Activated naive CD8-positive, alpha-beta T cell (primary cell): ENCODE results near the gene ZEB2.
A peak's percentile ranks its signal among the peaks of the same experiment; 100 is the strongest.

Experiments used
- H3K27ac Mint-ChIP-seq: one replicate; pipeline ENCODE4 v1.8.0; 2021; ENCODE audit warnings: mixed read lengths
- H3K27me3 Mint-ChIP-seq: one replicate; pipeline ENCODE4 v1.8.0; 2021; ENCODE audit warnings: mixed read lengths
- H3K36me3 Mint-ChIP-seq: one replicate; pipeline ENCODE4 v1.8.0; 2021; ENCODE audit warnings: mixed read lengths
- H3K4me1 Mint-ChIP-seq: one replicate; pipeline ENCODE4 v1.8.0; 2021; ENCODE audit warnings: low read depth, mixed read lengths
- H3K4me3 Mint-ChIP-seq: one replicate; pipeline ENCODE4 v1.8.0; 2021; ENCODE audit warnings: mild to moderate bottlenecking, mixed read lengths
- H3K9me3 Mint-ChIP-seq: one replicate; pipeline ENCODE4 v1.8.0; 2021; ENCODE audit warnings: low read depth, mixed read lengths

The ZEB2 gene

GRCh38 chr2:144545787-144546186, 25.9 kb upstream of the ZEB2 start:
- no peak overlapping the region for H3K4me3 Mint-ChIP-seq
- peaks cover 3% of the 10 kb centered on the region for H3K27me3 Mint-ChIP-seq
- H3K36me3 Mint-ChIP-seq: no peaks in the 10 kb centered on the region
- H3K27ac Mint-ChIP-seq: no peak overlapping the region
- H3K9me3 Mint-ChIP-seq: no peaks in the 10 kb centered on the region
- peaks cover 6% of the 10 kb centered on the region for H3K4me1 Mint-ChIP-seq

GRCh38 chr2:144544053-144544452, 24.1 kb upstream of the ZEB2 start:
- Mint-ChIP-seq H3K4me3 (no peak overlapping the region), H3K4me1 (peaks cover 6% of the 10 kb centered on the region), H3K27ac (no peak overlapping the region), H3K9me3 (no peaks in the 10 kb centered on the region), H3K27me3 (peaks cover 3% of the 10 kb centered on the region), H3K36me3 (no peaks in the 10 kb centered on the region)

GRCh38 chr2:144541396-144541795, 21.5 kb upstream of the ZEB2 start:
- Mint-ChIP-seq H3K36me3 (no peaks in the 10 kb centered on the region), H3K4me3 (no peak overlapping the region), H3K27me3 (peaks cover 3% of the 10 kb centered on the region), H3K4me1 (no peaks in the 10 kb centered on the region), H3K9me3 (no peaks in the 10 kb centered on the region), H3K27ac (no peak overlapping the region)

GRCh38 chr2:144539289-144539782, 19.4 kb upstream of the ZEB2 start:
- Mint-ChIP-seq H3K36me3 (no peaks in the 10 kb centered on the region), H3K9me3 (no peaks in the 10 kb centered on the region), H3K27ac (no peak overlapping the region), H3K4me1 (no peaks in the 10 kb centered on the region), H3K4me3 (no peak overlapping the region), H3K27me3 (peaks cover 3% of the 10 kb centered on the region)

- Mint-ChIP-seq H3K27me3 (peaks cover 7% of the 10 kb centered on the region), H3K9me3 (no peaks in the 10 kb centered on the region)
These were observed 15.4 kb upstream of the ZEB2 start for GRCh38 chr2:144535300-144535699.

GRCh38 chr2:144533221-144533620, 13.3 kb upstream of the ZEB2 start:
- Mint-ChIP-seq H3K36me3 (no peaks in the 10 kb centered on the region), H3K4me3 (no peak overlapping the region), H3K27me3 (peaks cover 12% of the 10 kb centered on the region), H3K4me1 (no peaks in the 10 kb centered on the region), H3K9me3 (no peaks in the 10 kb centered on the region), H3K27ac (no peak overlapping the region)

More at GRCh38 chr2:144535300-144535699, 15.4 kb upstream of the ZEB2 start:
- Mint-ChIP-seq H3K4me1 (no peaks in the 10 kb centered on the region), H3K27ac (no peak overlapping the region), H3K36me3 (no peaks in the 10 kb centered on the region), H3K4me3 (no peak overlapping the region)

GRCh38 chr2:144530596-144530995, 10.7 kb upstream of the ZEB2 start:
- Mint-ChIP-seq H3K27ac (no peak overlapping the region), H3K4me3 (no peak overlapping the region), H3K9me3 (no peaks in the 10 kb centered on the region), H3K36me3 (no peaks in the 10 kb centered on the region), H3K27me3 (peaks cover 18% of the 10 kb centered on the region), H3K4me1 (no peaks in the 10 kb centered on the region)

- Mint-ChIP-seq H3K27ac (no peak overlapping the region), H3K9me3 (no peaks in the 10 kb centered on the region), H3K27me3 (peaks cover 23% of the 10 kb centered on the region), H3K36me3 (no peaks in the 10 kb centered on the region), H3K4me3 (no peak overlapping the region), H3K4me1 (no peaks in the 10 kb centered on the region)
These were observed 9.9 kb upstream of the ZEB2 start for GRCh38 chr2:144529841-144530240.

- H3K27me3 Mint-ChIP-seq: peaks cover 28% of the 10 kb centered on the region
- H3K4me1 Mint-ChIP-seq: peaks cover 11% of the 10 kb centered on the region
- no peak overlapping the region for H3K4me3 Mint-ChIP-seq
- H3K36me3 Mint-ChIP-seq: peaks cover 2% of the 10 kb centered on the region
- no peaks in the 10 kb centered on the region for H3K9me3 Mint-ChIP-seq
- no peak overlapping the region for H3K27ac Mint-ChIP-seq
These were observed 8.2 kb upstream of the ZEB2 start for GRCh38 chr2:144528108-144528507.

DNA sequence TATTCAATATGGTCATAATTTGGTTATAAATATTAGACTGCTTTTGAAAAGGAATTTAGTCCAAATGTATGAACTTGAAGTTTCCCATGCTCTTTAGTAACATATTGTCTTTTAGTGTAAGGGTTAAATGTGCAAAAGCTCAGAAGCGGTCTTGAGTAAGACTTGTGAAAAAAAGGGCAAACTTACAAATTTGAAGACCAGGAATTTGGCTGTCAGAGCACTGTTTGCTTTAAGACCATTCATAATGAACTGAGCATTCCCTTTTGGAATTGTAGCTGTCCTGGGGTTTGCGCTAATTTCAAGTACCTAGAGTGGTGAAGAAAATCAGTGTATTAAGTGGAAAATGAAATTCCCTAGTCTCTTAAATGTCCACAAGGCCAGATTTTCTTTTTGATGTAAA, 6.9 kb upstream of the ZEB2 start:
- H3K9me3 Mint-ChIP-seq: no peaks in the 10 kb centered on the region
- peaks cover 20% of the 10 kb centered on the region for H3K4me1 Mint-ChIP-seq
- H3K4me3 Mint-ChIP-seq: no peak overlapping the region
- H3K27me3 Mint-ChIP-seq: peaks cover 35% of the 10 kb centered on the region
- no peak overlapping the region for H3K27ac Mint-ChIP-seq
- peaks cover 2% of the 10 kb centered on the region for H3K36me3 Mint-ChIP-seq

DNA sequence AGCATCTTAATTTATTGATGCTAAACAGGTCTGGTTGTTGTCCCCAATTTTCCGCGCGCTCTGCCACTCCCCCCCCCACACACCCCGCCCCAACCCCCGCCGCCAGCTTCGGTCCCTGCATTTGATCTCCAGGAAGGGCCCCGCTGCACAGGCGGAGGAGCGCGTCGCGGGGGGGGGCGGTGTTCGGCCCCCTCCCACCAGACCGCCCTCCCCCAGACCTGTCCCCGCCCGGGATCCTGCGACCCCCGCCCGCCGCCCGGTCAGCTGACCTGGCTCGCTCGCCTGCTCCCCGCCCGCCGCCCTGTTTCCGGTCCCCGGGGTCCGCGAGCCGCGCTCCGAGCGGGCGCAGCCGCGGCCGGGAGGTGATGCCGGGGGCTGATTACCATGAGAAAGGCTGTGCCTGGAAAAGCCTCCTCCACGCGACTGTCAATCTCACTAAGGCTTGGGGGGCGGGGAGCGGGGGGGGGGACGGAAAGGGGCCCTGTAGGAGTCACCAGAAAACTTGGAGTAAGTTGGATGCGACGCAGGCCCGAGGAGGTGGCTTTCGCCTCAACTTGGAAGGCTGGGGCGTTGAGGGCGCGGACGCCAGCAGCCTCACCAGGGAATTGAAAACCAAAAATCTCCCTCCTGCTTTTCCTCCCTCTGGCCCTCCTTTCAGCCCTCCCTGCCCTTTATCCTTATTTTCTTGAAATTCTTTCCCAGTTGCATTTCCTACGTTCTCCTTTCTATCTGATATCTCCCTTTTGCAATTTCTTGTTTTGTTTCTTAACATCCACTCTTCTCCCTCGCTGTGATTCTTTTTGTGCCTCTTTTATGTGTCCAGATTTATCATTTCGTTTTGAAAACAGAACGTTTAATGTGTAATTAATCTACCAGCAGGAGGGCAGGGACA, 4.4 kb upstream of the ZEB2 start:
- Mint-ChIP-seq H3K9me3 (no peaks in the 10 kb centered on the region), H3K27ac (no peak overlapping the region), H3K4me1 (peaks cover 26% of the 10 kb centered on the region), H3K27me3 (peaks cover 39% of the 10 kb centered on the region), H3K36me3 (peaks cover 2% of the 10 kb centered on the region), H3K4me3 (peak overlapping the region; percentile 91)

DNA sequence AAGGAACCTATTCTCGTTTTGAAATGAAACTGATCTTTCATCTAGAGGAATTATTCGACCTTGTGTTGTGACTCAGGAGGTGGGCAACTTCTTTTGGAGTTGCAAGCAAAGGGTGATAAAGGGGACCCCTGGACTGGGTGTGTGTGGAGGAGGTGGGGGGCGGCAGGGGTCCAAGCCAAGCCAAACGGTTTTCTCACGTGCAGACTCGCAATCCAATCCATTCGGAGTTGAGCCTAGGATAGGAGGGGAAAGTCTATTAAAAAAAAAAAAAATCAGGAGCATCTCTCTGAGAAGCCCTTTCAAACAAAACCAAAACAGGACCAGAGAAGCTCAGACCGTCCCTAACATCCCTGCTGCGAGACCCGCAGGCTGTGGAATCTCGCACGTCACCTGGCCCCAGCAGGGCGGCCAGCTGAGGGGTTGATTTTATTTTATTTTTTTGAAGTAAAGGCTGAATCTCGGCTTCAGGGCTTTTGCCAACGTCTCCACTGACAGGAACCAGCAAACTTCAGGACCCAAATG, 3.7 kb upstream of the ZEB2 start:
- no peaks in the 10 kb centered on the region for H3K9me3 Mint-ChIP-seq
- H3K4me3 Mint-ChIP-seq: peak overlapping the region; percentile 87
- H3K4me1 Mint-ChIP-seq: peaks cover 26% of the 10 kb centered on the region
- peaks cover 39% of the 10 kb centered on the region for H3K27me3 Mint-ChIP-seq
- H3K27ac Mint-ChIP-seq: no peak overlapping the region
- H3K36me3 Mint-ChIP-seq: peaks cover 2% of the 10 kb centered on the region

DNA sequence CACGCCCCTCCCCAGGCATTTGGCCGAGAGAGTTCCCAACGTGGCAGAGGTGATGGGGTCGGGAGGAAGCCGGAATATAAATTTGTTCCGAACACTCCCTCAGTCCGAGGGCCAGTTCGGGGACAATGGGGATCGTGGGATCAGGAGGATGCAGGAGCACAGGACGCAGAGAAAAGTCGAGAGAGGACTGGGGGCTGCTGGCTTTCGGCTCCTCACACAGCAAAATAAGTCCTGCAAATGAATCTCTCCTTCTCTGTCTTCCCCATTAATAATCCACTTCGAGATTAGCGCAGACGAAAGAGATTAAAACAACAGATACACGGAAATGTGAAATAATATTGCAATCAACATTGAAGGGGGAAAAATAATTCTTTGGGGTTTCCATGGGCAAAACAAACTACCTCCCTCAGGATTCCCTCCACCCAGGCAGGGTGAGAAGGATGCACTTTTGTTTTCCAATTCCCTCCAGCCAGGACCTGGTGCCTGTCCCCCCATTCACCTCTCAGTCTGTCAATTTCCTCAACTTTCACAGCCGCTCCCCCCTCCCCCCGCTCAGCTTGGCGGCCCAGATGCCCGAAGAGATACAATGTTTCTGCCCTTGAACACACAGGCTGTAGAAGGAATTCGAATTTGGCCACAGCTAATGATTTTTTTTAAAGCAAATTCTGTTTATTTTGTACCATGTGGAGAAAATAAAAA, 3.1 kb upstream of the ZEB2 start:
- Mint-ChIP-seq H3K9me3 (no peaks in the 10 kb centered on the region), H3K27me3 (peaks cover 39% of the 10 kb centered on the region), H3K4me3 (peak overlapping the region; percentile 87), H3K4me1 (peaks cover 26% of the 10 kb centered on the region), H3K27ac (no peak overlapping the region), H3K36me3 (peaks cover 2% of the 10 kb centered on the region)

DNA sequence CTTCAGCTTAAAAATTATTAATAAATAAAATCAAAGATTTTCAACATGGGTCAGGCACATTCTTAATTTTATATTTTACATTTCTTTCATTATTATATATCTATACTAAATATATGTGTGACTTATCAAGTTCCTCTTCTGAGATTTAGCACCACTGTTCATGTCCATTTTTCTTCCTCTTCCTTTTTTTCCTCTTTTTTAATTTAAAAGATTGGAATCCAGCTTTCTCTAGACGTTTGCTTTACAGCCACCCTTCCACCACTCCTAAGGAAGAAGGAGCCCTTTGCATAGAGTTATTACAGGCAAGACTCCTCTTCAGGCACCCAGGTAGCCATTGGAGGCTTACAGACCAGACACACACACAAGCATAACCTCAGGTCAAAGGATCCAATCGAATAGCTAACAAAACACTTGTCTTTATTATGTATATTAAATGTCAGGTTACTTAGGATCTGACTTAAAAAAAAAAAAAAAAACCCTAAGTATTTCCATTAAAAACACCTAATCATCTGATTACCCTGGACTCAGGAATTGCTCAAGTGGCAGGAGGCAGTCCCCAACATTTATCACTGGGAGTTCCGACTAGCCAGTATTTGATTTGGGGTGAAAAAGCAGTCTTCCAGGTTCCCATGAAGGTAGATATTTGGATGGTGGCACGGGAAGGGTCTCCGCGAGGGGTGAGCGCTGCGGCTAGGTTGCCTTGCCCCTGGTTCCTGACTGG, 2.4 kb upstream of the ZEB2 start:
- H3K27me3 Mint-ChIP-seq: peaks cover 39% of the 10 kb centered on the region
- H3K4me3 Mint-ChIP-seq: peak overlapping the region; percentile 87
- peaks cover 28% of the 10 kb centered on the region for H3K4me1 Mint-ChIP-seq
- no peak overlapping the region for H3K27ac Mint-ChIP-seq
- H3K9me3 Mint-ChIP-seq: no peaks in the 10 kb centered on the region
- peaks cover 2% of the 10 kb centered on the region for H3K36me3 Mint-ChIP-seq

- H3K27me3 Mint-ChIP-seq: peaks cover 39% of the 10 kb centered on the region
- H3K9me3 Mint-ChIP-seq: no peaks in the 10 kb centered on the region
- H3K4me1 Mint-ChIP-seq: peaks cover 30% of the 10 kb centered on the region
- no peak overlapping the region for H3K27ac Mint-ChIP-seq
- H3K36me3 Mint-ChIP-seq: peaks cover 2% of the 10 kb centered on the region
- no peak overlapping the region for H3K4me3 Mint-ChIP-seq
These were observed 1.8 kb upstream of the ZEB2 start for GRCh38 chr2:144521686-144522085.
